Right renal cortex interstitium (tissue), 3 donors: Measurements from ENCODE around the gene PLCG2. TPM values are rescaled to one million over a fixed set of nuclear protein-coding genes. Genes with fewer than 3 reads are reported as not detected.

ENCODE experiments used
- polyA plus RNA-seq, 3 donors: library from polyadenylated mRNA; unstranded; fragments of 120-200 nt; gene quantifications; one replicate each; pipeline ENCODE4 v1.2.1, GENCODE V29; 2013; ENCODE audit not compliant: insufficient read length in 3 of 3

Gene PLCG2
- polyA plus RNA-seq, 3 donors, result 37.6 to 50.2 (median 40.7) TPM

Other genes starting within 250 kb of the PLCG2 start
- 10 to 100 TPM; 13.0 to 14.9 (median 14.6) TPM for gene SDR42E1, start 232.2 kb downstream of the PLCG2 start, polyA plus RNA-seq